SH-SY5Y (cell line): Measurements from ENCODE around the gene FOXC2.

Experiments
- GATA2 ChIP-seq: IDR thresholded peaks from 2 replicates; pipeline ENCODE4 v1.6.1; 2011; ENCODE audit warnings: mild to moderate bottlenecking, low read depth, low read length
- GATA3 ChIP-seq: IDR thresholded peaks from 2 replicates; pipeline ENCODE4 v1.6.1; 2011; ENCODE audit warnings: low read depth, mild to moderate bottlenecking, low read length, moderate library complexity

DNA sequence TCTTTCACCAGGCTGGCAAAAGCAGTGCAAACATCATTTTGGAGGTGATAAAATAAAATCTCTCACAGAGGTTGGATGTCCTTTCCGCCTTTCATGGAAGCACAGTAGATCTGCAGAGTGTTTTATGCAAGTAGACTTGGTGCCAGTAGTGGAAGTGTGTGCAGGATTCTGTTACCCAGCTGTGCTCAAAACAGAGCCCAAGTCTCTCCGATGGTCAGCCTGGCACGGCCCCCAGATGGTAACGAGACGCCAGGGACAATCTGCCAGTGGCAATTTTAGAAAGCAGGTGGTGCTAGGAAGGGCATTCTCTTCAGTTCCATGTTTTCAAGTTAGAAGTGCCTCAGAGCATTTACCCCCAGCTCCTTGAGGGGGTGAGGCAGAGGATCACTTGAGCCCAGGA is 10.1 kb upstream of the FOXC2 start:
- TF ChIP-seq GATA2 (no peak), GATA3 (no peak)
